ENCODE results near the gene BCL7A.

DNA sequence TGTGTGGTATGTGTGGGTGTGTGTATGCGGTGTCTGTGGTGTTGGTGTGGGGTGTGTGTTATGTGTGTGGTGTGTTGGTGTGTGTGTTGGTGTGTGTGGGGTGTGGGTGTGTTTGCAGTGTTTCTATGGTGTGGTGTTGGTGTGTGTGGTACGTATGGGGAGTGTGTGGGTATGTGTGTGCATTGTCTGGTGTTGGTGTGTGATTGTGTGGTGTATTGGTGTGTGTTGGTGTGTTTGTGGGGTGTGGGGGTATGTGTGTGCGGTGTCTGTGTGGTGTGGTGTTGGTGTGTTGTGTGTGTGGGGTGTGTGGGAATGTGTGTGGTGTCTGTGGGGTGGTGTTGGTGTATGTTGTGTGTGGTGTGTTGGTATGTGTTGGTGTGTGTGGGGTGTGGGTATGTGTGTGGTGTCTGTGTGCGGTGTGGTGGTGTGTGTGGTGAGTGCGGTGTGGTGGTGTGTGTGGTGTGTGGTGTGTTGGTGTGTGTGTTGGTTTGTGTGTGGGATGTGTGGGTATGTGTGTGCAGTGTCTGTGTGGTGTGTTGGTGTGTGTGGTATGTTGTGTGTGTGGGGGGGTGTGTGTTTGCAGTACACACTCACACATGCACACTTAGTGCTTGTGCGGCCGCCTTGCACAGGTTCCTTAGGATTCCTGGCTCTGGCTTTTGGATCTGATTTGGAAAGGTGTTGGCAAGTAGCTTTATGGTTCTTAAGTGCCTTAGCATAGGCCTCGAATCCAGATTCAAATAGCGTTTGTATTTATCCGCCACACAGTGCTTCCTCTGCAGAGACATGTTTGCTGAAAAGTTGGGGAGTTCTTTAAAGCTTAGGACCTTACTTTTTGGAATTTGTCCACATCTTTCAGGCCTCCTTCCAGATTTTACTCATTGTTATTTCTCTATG lies 73.3 kb downstream of the BCL7A start:
- TF ChIP-seq POLR2AphosphoS5 (IDR thresholded peaks at IDR 0.05; ENCODE audit: insufficient read depth in 1 of 2, low read depth in 1 of 2): no peak
- TF ChIP-seq, protein P1, sequence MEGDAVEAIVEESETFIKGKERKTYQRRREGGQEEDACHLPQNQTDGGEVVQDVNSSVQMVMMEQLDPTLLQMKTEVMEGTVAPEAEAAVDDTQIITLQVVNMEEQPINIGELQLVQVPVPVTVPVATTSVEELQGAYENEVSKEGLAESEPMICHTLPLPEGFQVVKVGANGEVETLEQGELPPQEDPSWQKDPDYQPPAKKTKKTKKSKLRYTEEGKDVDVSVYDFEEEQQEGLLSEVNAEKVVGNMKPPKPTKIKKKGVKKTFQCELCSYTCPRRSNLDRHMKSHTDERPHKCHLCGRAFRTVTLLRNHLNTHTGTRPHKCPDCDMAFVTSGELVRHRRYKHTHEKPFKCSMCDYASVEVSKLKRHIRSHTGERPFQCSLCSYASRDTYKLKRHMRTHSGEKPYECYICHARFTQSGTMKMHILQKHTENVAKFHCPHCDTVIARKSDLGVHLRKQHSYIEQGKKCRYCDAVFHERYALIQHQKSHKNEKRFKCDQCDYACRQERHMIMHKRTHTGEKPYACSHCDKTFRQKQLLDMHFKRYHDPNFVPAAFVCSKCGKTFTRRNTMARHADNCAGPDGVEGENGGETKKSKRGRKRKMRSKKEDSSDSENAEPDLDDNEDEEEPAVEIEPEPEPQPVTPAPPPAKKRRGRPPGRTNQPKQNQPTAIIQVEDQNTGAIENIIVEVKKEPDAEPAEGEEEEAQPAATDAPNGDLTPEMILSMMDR (IDR thresholded peaks at IDR 0.05): no peak
- no peak for TF ChIP-seq POLR2A (IDR thresholded peaks at IDR 0.05)
